Small intestine (tissue), 7 donors: Measurements from ENCODE around the gene BEST2. TPM values are rescaled to one million over a fixed set of nuclear protein-coding genes. Genes with fewer than 3 reads are reported as not detected.
A peak's percentile ranks its signal among the peaks of the same experiment; 100 is the strongest.
"Not testable (repeated sequence)": the region's sequence is repeated elsewhere in the genome, so short reads cannot be mapped to it uniquely, and the experiment has no call there.

Experiments
- DNase-seq, 2 donors: peaks; one replicate each; pipeline versions ENCODE4 v3.0.0 to v3.0.0-alpha.2; 2013
- FAIRE-seq: peaks from 2 replicates; lab custom pipeline; 2012; peaks lifted over from hg19 to GRCh38; lab: Jason Lieb, UNC
- H3K27ac ChIP-seq, 3 donors: one replicate each; pipeline ENCODE4 v1.5.1; 2013; ENCODE audit warnings: low read length in 2 of 3, mild to moderate bottlenecking in 2 of 3, control low read depth in 1 of 3, inconsistent platforms in 1 of 3, low read depth in 1 of 3, moderate library complexity in 1 of 3
- H3K27me3 ChIP-seq, 3 donors: one replicate each; pipeline ENCODE4 v1.6.1; 2013; ENCODE audit warnings: low read length in 3 of 3, inconsistent platforms in 1 of 3; ENCODE audit not compliant: control insufficient read depth in 3 of 3, insufficient read depth in 3 of 3
- H3K36me3 ChIP-seq, 3 donors: one replicate each; pipeline ENCODE4 v1.6.1; 2013; ENCODE audit warnings: low read length in 3 of 3, inconsistent platforms in 1 of 3, low read depth in 1 of 3, mild to moderate bottlenecking in 1 of 3, moderate library complexity in 1 of 3; ENCODE audit not compliant: control insufficient read depth in 3 of 3, insufficient read depth in 2 of 3
- H3K4me1 ChIP-seq, 3 donors: one replicate each; pipeline ENCODE4 v1.6.1; 2013; ENCODE audit warnings: low read length in 2 of 3, inconsistent platforms in 1 of 3, low read depth in 1 of 3, mild to moderate bottlenecking in 1 of 3, moderate library complexity in 1 of 3; ENCODE audit not compliant: control insufficient read depth in 3 of 3, insufficient read depth in 2 of 3
- H3K4me3 ChIP-seq, 3 donors: one replicate each; pipeline ENCODE4 v1.5.1; 2013; ENCODE audit warnings: low read length in 3 of 3, control low read depth in 1 of 3, inconsistent platforms in 1 of 3, low read depth in 1 of 3, mild to moderate bottlenecking in 1 of 3, moderate library complexity in 1 of 3
- H3K9me3 ChIP-seq, 2 donors: one replicate each; pipeline ENCODE4 v1.6.1; 2013; ENCODE audit warnings: low read depth in 1 of 2, low read length in 1 of 2; ENCODE audit not compliant: control insufficient read depth in 2 of 2, insufficient read depth in 1 of 2
- WGBS, 3 donors: extraction: QIAGEN DNeasy Blood & Tissue Kit; methylation state at CpG; one replicate each; pipeline ENCODE4 v1.1.7; 2013; 5-methylcytosine and 5-hydroxymethylcytosine counted together
- polyA plus RNA-seq, 4 donors: library from polyadenylated mRNA; stranded (reverse) in 3 of 4; unstranded in 1 of 4; fragments of 200-250 nt in 3 of 4; fragments of 120-200 nt in 1 of 4; gene quantifications; one replicate each; pipeline versions ENCODE4 v1.2.1 to v1.2.3, GENCODE V29; 2013
- donor health status: healthy with polysubstance abuse.
- donor health status: control.
- donor health status: control.
- donor health status: Bipolar disorder and iron deficiency.
- donor health status: healthy.

BEST2 gene
- polyA plus RNA-seq, 4 donors = 0.10 to 3.4 (median 0.16) TPM; not detected in 1

DNA sequence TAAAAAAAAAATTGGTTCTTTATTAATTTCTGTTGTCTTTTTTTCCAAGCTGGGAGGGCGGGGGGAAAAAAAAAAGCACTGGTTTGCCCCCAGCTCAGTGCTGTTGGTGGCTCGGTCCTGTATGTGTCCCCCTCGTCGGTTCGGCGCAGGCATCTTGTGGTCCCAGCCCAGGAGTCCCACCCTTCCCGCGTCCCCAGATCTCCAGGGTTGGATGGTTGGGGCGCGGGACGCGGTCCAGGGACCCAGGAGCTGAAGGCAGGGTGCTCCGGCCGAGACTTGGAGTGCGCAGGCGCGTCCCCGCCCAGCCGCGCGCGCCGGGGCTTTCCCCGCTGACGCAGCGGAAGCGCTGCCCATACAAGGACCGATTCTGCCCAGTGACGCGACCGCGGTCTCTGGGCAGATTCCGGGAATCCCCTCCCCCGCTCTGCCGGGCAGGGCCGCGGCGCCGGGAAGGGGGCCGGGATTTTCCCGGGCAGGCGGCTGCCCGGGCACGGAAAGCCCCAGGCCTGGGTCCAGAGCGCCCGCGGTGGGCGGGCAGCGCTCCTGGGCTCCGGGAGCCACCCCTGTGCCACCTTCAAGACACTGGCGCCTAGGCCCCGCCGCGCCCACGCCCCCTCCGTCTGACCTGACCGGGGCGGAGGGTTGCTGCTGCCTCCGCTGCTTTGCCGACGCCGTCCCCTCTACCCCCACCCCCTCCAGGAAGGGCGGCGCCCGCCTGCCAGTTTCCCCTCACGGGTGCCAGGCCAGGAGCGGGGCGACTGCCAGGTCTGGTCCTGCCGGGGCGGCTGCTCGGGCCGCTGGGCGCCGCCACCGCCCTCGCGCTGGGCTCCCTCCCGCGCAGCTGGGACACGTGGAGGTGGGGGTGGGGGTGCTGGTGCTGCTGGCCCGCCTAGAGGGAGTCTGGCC is 42.0 kb downstream of the BEST2 start:
- FAIRE-seq (no peak), DNase-seq (peak; percentile 94 to 98)
- Histone ChIP-seq H3K4me1 (peaks cover 0 to 46% (median under 1%) of the 10 kb centered on the region in 3 donors), H3K9me3 (no peaks in the 10 kb centered on the region), H3K27me3 (no peaks in the 10 kb centered on the region), H3K4me3 (peak overlapping the region; percentile 85 to 97 (median 89)), H3K27ac (peak overlapping the region; percentile 98 to 99 (median 98)), H3K36me3 (peaks cover 0 to 24% (median 0%) of the 10 kb centered on the region in 3 donors)
- WGBS, 3 donors = 0 to 1% (median 1%) methylated on average over 69 to 81 of the region's 81 CpGs

DNA sequence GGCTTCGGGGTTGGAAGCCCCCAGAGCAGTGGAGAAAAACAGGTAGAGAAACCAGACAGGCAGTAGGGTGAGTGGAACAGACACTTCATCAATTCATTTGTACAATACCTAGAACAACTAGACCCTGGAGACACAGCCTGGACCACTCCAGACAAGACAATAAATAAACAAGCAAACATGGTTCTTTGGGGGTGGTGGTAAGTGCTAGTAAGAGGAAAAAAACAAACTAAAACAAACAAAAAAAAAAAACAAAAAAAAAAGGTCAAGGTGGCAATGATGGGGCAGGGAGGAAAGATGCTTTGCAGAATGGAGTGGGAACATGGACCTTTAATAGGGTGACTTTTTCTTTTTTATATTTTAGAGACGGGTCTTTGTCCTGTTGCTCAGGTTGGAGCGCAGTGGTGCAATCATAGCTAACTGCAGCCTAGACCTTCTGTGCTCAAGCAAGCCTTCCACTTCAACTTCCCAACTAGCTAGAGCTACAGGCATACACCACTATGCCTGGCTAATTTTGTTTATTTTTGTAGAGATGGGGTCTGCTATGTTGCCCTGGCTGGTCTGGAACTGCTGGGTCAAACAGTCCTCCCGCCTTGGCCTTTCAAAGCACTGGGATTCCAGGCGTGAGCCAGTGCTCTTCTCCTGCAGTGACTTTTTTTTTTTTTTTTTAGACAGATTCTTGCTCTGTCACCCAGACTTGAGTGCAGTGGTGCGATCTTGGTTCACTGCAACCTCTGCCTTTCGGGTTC is 42.8 kb downstream of the BEST2 start:
- FAIRE-seq (no peak), DNase-seq (peak in 1 of 2 donors; percentile 52)
- H3K4me1 ChIP-seq = peaks cover 0 to 38% (median 0%) of the 10 kb centered on the region in 3 donors
- 63 to 68% (median 66%) methylated on average over 7 of the region's 7 CpGs for WGBS, 3 donors
- H3K27ac ChIP-seq = peak overlapping the region; percentile 98 to 99 (median 98)
- peak overlapping the region in 2 of 3 donors; percentile 89 to 97 for H3K4me3 ChIP-seq
- H3K36me3 ChIP-seq = peaks cover 0 to 32% (median 0%) of the 10 kb centered on the region in 3 donors
- H3K27me3 ChIP-seq = no peaks in the 10 kb centered on the region
- no peaks in the 10 kb centered on the region for H3K9me3 ChIP-seq

DNA sequence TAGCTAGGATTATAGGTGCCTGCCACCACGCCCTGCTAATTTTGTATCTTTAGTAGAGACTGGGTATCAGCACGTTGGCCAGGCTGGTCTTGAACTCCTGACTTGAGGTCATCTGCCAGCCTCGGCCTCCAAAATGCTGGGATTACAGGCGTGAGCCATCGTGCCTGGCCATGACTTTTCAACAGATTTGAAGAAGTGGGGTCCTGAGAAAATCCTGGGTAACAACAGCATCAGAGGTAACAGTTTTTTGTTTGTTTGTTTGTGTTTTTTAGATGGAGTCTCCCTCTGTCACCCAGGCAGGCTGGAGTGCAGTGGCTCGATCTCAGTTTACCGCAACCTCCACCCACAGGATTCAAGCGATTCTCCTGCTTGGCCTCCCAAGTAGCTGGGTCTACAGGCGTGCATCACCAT is 43.4 kb downstream of the BEST2 start:
- Histone ChIP-seq H3K36me3 (peaks cover 2 to 38% (median 4%) of the 10 kb centered on the region in 3 donors), H3K4me3 (no peak overlapping the region), H3K4me1 (peaks cover 0 to 40% (median 0%) of the 10 kb centered on the region in 3 donors), H3K27me3 (no peaks in the 10 kb centered on the region), H3K9me3 (no peaks in the 10 kb centered on the region), H3K27ac (peak overlapping the region in 2 of 3 donors; percentile 26 to 99)
- FAIRE-seq (no peak), DNase-seq (peak in 1 of 2 donors; percentile 22)
- 81 to 91% (median 86%) methylated on average over 9 of the region's 9 CpGs for WGBS, 3 donors

DNA sequence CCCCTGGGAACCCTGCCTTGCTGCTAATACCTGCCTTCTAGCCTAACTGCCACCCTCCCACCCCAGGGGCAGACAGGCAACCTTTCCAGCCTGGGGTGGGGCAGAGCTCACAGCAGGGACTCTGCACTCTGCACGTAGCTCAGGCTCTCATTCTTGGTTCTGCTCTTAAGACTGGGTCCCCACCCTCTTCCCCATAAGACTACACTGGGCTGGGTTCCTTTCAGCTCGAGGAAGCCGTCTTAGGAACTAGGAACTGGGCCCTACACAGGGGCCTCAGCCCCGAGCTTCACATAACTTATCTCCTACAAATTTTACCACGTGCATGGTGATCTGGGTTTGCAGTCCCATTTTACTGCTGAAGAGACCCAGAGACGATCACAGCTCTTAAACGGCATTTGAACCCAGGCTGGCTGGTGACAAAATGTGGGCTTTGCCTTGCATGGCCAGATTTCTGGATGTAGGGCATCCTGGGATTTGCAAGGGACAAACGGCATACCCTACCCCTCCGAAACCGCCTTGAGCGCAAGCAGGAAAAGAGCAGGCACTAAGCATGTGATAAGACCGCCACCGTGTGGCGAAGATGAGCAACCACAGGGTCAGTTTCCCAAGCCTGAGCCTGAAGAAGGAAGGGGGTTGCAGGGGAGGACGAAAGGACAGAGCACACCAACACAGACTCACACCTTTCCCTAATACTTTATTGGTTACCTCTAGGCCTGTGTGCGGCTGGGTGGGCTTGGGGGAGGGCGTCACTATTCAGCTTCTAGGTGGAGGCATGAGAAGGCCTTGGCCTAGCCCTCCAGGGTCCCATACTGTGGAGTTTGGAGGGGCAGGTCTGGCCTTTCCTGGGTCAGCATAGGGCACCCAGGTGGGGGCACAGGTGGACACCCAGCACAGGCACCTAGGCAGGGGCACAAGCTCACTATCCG is 44.8 kb downstream of the BEST2 start:
- DNase-seq (peak; percentile 94 to 95), FAIRE-seq (no peak)
- Histone ChIP-seq H3K4me3 (peak overlapping the region in 1 of 3 donors; percentile 34), H3K36me3 (peaks cover 4 to 45% (median 5%) of the 10 kb centered on the region in 3 donors), H3K9me3 (no peaks in the 10 kb centered on the region), H3K27me3 (no peaks in the 10 kb centered on the region), H3K27ac (peak overlapping the region; percentile 86 to 99 (median 89)), H3K4me1 (peaks cover 0 to 37% (median 4%) of the 10 kb centered on the region in 3 donors)
- WGBS, 3 donors = 4 to 6% (median 5%) methylated on average over 18 of the region's 18 CpGs

DNA sequence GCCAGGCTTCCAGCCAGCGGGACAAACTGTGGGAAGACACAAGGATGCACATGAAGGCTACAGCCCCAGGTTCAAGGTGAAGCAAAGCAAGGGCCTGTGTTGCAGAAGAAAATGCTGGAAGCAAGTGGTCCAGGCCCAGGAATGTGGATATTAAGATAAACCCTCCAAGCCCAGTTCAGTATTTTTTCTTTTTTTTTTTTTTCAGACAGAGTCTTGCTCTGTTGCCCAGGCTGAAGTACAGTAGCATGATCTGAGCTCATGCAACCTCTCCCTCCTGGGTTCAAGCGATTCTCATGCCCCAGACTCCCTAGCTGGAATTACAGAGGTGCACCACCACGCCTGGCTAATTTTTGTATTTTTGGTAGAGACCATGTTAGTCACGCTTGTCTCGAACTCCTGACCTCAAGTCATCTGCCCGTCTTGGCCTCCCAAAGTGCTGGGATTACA is 45.6 kb downstream of the BEST2 start:
- H3K4me3 ChIP-seq = no peak overlapping the region
- DNase-seq = no peak
- WGBS, 3 donors = 91 to 94% (median 93%) methylated on average over 6 of the region's 6 CpGs
- H3K4me1 ChIP-seq = peaks cover 0 to 40% (median 4%) of the 10 kb centered on the region in 3 donors
- H3K27ac ChIP-seq = peak overlapping the region in 1 of 3 donors; percentile 99
- H3K36me3 ChIP-seq = peaks cover 4 to 45% (median 5%) of the 10 kb centered on the region in 3 donors
- no peaks in the 10 kb centered on the region for H3K27me3 ChIP-seq
- no peak for FAIRE-seq
- H3K9me3 ChIP-seq = no peaks in the 10 kb centered on the region

DNA sequence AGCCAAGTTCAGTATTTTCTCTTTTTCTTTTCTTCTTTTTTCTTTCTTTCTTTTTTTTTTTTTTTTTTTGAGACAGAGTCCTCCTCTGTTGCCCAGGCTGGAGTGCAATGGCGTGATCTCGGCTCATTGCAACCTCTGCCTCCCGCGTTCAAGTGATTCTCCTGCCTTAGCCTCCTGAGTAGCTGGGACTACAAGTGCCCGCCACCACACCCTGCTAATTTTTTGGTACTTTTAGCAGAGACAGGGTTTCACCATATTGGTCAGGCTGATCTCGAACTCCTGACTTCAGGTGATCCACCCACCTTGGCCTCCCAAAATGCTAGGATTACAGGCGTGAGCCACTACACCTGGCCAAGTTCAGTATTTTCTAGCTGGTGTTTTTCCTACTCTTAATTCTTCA is 46.0 kb downstream of the BEST2 start:
- Histone ChIP-seq H3K4me1 (peaks cover 2 to 44% (median 4%) of the 10 kb centered on the region in 3 donors), H3K36me3 (peaks cover 4 to 42% (median 5%) of the 10 kb centered on the region in 3 donors)
- not testable (repeated sequence) for FAIRE-seq, H3K9me3 ChIP-seq, H3K27ac ChIP-seq, DNase-seq, H3K4me3 ChIP-seq, H3K27me3 ChIP-seq
- 93 to 96% (median 96%) methylated on average over 7 of the region's 7 CpGs for WGBS, 3 donors

DNA sequence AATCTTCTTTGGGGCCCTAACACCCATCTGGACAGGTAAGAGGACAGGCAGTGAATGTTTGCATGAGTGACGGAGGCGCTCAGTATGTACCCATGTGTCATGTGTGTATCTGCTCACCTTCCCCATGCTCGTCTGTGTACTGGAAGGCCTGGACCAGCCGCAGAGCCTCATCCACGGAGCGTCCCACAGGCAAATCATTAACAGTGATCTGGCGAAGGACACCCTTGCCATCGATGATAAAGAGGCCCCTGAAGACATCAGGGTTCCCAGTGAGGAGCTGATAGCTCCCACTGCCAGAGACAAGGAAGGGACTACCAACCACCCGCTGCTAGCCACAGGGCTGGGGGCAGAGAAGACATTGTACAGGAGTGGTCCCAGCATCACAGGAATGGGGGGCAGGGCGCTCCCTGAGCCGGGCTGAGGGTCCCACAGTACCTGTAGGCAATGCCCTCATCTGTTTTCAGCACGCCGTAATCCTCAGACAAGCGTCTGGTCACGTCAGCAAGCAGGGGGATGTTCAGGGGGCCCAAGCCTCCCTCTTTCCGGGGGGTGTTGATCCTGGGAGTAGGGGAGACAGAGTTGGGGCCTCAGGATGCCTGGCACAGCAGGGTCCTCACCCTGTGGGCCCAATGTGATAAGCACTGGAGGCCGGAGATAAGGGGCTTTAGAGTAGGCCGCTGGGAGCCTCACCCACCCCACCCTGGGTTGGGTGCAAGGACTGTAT is 48.3 kb downstream of the BEST2 start:
- H3K4me3 ChIP-seq = peak overlapping the region in 1 of 3 donors; percentile 86
- FAIRE-seq (no peak), DNase-seq (no peak)
- peaks cover 4 to 38% (median 5%) of the 10 kb centered on the region in 3 donors for H3K36me3 ChIP-seq
- 67 to 84% (median 79%) methylated on average over 18 of the region's 18 CpGs for WGBS, 3 donors
- no peaks in the 10 kb centered on the region for H3K27me3 ChIP-seq
- H3K27ac ChIP-seq = no peak overlapping the region
- H3K4me1 ChIP-seq = peaks cover 3 to 35% (median 4%) of the 10 kb centered on the region in 3 donors
- no peaks in the 10 kb centered on the region for H3K9me3 ChIP-seq
